PC-9 (cell line): Measurements from ENCODE around the gene FICD.

ENCODE experiments used
- CTCF ChIP-seq: fragments of 200-600 bp; sonication (generic); conservative IDR thresholded peaks from 2 replicates; pipeline ENCODE4 v1.6.1; 2017; ENCODE audit warnings: mixed run types, antibody characterized with exemption, mild to moderate bottlenecking, moderate library complexity
- EZH2 ChIP-seq: fragments of 200-600 bp; sonication (generic); IDR thresholded peaks from 2 replicates; pipeline ENCODE4 v1.8.0; 2017; ENCODE audit warnings: antibody characterized with exemption, low read depth

DNA sequence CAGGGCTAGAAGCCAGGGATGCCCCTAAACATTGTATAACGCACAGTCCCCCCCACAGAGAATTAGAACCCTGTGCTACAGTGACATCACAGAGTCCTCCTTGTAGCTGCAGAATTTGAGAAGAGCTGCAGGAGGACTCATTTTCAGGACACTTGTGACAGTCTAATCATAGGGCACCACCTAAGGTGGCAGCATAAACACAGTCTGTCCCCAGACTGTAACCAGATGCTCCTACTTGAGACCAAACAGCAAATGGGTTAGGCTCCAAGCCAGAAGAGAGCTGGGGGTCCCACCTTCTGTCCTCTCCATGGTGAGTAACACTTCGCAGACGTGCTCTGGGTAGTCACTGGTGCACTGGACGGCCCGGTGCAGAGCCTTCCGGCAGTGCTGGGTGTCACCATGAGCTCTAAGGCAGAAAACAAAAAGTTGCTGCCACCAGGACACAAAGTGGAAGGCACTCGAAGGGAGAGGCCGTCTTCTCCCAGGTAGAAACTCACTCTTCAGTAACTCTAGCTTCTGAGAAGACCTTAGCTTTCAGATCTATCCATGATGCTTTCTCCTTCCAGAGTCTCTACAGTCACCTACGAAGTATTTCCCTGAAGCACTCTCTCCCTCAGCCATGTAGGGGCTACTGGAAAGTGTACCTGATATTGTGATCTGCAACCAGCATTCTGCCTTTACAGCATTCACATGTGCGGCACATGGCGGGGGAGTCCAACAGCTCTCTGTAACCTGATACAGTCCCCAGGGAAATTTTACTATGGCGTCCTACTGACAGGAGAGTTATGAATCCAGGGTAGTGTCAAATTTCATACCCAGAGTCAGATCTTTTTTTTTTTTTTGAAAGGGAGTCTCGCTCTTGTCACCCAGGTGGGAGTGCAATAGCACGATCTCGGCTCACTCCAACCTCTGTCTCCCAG lies 17.1 kb downstream of the FICD start:
- TF ChIP-seq CTCF, result no peak
- no peak for TF ChIP-seq EZH2
